GM13977 (cell line): ENCODE data around the gene MOB3B.
"Not testable (repeated sequence)": the region's sequence is repeated elsewhere in the genome, so short reads cannot be mapped to it uniquely, and the experiment has no call there.

Experiments used
- DNase-seq: peaks from one replicate; pipeline ENCODE4 v3.0.0; 2012; ENCODE audit warnings: low spot score
- CTCF ChIP-seq: IDR thresholded peaks from 2 replicates; pipeline ENCODE4 v1.5.1; 2012; ENCODE audit warnings: mild to moderate bottlenecking, control low read depth; ENCODE audit not compliant: insufficient read depth; ENCODE audit errors: extremely low read depth, missing control alignments
- in situ Hi-C: fragments of 300-500 bp; cut with MboI; formaldehyde crosslinking; loops from one replicate; pipeline ENCODE4 v1.12.0; 2022; ENCODE audit warnings: low sequenced_read_pairs, low pct_unique_long_range_greater_than_20kb, mixed read lengths, inconsistent platforms; ENCODE audit not compliant: unreplicated experiment

The MOB3B gene

GRCh38 chr9:27471366-27471765, 58.2 kb downstream of the MOB3B start:
- in situ Hi-C loops: no loop called here
- no peak for DNase-seq
- TF ChIP-seq CTCF: no peak

GRCh38 chr9:27470291-27470856, 59.2 kb downstream of the MOB3B start:
- in situ Hi-C loops: no loop called here
- DNase-seq: no peak
- no peak for TF ChIP-seq CTCF

GRCh38 chr9:27469550-27469949, 60.1 kb downstream of the MOB3B start:
- DNase-seq: no peak
- no peak for TF ChIP-seq CTCF
- in situ Hi-C loops: no loop called here

GRCh38 chr9:27468462-27469110, 61.0 kb downstream of the MOB3B start:
- in situ Hi-C loops: no loop called here
- DNase-seq: no peak
- TF ChIP-seq CTCF: no peak

GRCh38 chr9:27468000-27468399, 61.6 kb downstream of the MOB3B start:
- TF ChIP-seq CTCF: no peak
- in situ Hi-C loops: no loop called here
- no peak for DNase-seq

GRCh38 chr9:27467486-27467885, 62.1 kb downstream of the MOB3B start:
- DNase-seq: no peak
- no peak for TF ChIP-seq CTCF
- in situ Hi-C loops: no loop called here

GRCh38 chr9:27466516-27466915, 63.1 kb downstream of the MOB3B start:
- DNase-seq, in situ Hi-C loops: not testable (repeated sequence)

- DNase-seq, in situ Hi-C loops: not testable (repeated sequence)
These were observed 64.7 kb downstream of the MOB3B start for GRCh38 chr9:27464950-27465349.
